Activated CD8-positive, alpha-beta memory T cell treated with anti-CD3 and anti-CD28 coated beads for 24 hours (primary cell): ENCODE data around the gene RPTOR.

Experiments used
- DNase-seq: peaks from one replicate; pipeline ENCODE4 v3.0.0-alpha.2; 2020

RPTOR gene

GRCh38 chr17:80902963-80903611 is 358.4 kb downstream of the RPTOR start:
- DNase-seq = no peak

- no peak for DNase-seq
These were observed 359.6 kb downstream of the RPTOR start for GRCh38 chr17:80904036-80904753.

- DNase-seq = no peak
These were observed 361.1 kb downstream of the RPTOR start for GRCh38 chr17:80905586-80906230.

DNA sequence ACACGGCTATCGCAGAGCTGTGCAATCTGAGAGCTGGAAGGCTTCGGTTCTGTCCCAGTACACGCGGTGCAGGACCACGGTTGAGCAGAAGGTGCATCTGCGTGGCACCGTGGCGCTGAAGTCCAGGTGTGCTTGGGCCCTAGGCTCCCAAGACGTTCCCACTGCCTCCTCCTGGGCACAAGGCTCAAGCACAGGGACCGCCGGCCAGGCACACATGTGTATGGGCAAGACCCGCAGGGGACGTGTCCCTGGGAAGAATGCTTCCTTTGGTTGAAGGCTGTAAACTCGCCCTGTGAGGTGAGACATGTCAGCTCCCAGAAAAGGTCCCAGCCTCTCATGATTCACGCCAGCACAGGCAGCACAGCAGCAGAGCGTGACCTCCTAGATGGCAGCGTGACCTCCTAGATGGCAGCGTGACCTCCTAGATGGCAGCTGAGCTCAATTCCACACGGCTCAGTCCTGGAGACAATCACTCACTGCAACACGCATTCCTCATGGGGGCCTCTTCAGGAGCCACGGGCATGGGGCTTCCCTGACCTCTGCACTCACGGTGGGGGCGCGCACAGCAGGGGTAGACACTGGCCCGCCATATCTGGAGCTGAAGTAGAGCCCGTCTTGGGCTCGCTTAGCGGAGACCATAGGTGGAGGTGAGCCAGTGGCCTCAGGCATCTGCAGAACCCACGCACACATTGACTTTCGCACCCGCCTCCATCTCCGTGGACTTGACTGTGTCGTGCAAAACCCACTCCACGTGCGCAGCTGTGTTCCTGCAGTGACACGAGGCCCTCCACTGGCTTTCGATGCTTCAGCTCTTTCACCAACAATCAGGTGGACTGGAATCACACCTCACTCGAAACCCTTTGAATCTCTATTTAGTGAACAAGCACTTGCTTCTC is 362.0 kb downstream of the RPTOR start:
- no peak for DNase-seq

DNA sequence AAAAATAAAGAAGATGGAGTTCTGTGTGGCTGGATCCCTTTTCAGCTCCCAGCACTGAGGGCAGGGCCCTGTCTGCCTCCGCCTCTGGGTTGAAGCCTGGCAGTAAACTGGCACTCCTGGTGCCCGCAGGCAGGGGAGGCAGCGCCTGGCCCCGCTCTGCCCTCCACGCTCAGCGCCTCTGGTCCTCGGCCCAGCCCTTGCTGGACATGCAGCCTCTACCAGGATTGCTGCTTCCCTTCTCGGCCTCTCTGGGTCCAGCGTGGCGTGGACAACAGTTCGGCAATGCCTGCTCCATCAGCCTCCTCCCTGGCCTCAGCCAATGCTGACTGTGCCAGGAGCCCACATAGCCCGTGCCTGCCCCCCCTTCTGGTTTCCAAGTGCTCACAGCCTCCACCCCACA is 362.6 kb downstream of the RPTOR start:
- DNase-seq = no peak

- DNase-seq = no peak
These were observed 363.6 kb downstream of the RPTOR start for GRCh38 chr17:80908211-80908610.

DNA sequence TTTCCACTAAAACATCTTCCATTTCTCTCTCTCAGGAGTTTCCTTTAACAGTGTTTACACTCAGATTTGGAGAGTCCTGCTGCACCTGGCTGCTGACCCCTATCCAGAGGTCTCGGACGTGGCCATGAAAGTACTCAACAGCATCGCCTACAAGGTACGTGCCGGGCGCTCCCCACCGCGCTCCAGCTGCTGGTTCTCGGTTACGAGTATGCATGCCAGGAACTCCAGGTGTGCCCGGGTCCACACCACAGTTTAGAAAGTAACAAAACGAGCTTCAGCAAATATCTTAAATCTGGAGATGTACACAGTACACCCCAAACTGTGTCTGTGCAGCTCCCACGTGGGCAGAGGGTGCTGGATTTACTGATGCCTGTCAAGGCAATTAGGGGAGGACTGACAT is 364.1 kb downstream of the RPTOR start:
- no peak for DNase-seq

GRCh38 chr17:80909635-80910034 is 365.0 kb downstream of the RPTOR start:
- no peak for DNase-seq

- DNase-seq = no peak
These were observed 365.4 kb downstream of the RPTOR start for GRCh38 chr17:80910043-80910442.

DNA sequence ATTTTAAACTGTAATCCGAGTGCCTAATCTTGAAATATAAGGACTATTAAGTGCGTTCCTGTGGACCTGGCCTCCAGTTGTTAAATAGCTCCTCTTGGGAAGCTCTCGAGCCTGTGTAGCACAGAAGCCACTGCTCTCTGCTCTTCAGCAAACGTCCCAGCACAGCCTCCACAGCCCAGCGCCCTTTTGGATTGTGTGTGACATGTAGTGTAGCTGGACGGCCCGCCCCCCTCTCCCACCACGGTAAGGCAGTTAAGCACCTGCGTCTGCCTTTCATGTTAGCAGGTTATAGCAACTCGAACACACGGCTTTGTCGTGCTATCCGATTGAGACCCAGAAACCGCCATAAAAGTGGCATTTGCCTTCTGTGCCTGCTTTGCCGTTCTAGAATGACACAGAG is 367.8 kb downstream of the RPTOR start:
- no peak for DNase-seq

DNA sequence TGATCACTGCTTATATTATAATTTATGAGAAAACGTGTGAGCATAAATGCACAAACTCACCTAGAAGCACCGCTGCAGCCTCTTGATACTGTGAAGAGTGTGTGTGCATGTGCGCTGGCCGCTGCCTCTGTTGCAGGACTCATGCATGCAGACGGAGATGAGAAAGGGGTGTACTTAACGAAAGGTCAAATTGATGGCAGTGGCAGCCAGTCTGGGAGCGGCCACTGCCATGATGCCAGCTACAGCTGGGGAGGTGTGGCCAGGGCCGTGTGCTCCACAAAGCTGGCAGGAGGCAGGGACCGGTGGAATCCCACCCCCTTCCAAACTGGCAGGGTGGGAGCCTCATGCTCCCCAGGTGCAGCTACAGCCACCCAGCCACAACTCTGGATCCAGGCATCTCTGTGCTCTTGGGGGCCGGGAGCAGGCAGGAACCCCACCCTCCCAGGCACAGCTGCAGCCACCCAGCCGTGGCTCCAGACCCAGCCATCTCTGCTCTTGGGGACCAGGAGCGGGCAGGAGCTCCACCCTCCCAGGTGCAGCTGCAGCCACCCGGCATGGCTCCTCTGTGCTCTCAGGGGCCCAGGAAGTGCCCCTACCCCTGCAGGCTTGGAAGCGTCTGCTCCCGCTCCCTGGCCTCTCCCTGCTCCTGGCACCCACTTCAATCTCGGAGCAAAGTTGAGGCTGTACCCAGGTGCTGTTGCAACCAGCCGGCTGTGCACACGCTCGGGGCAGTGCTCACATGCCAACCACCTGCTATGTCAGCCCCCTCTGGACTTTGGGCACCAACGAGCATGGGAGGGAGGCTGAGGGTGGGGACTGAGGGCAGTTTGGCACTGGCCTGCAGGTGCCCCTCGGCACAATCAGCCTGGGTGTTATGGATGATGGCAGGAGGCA is 369.5 kb downstream of the RPTOR start:
- no peak for DNase-seq

- no peak for DNase-seq
These were observed 371.6 kb downstream of the RPTOR start for GRCh38 chr17:80916246-80916645.

- DNase-seq = no peak
These were observed 373.3 kb downstream of the RPTOR start for GRCh38 chr17:80917716-80918560.

- DNase-seq = no peak
These were observed 374.1 kb downstream of the RPTOR start for GRCh38 chr17:80918731-80919130.

DNA sequence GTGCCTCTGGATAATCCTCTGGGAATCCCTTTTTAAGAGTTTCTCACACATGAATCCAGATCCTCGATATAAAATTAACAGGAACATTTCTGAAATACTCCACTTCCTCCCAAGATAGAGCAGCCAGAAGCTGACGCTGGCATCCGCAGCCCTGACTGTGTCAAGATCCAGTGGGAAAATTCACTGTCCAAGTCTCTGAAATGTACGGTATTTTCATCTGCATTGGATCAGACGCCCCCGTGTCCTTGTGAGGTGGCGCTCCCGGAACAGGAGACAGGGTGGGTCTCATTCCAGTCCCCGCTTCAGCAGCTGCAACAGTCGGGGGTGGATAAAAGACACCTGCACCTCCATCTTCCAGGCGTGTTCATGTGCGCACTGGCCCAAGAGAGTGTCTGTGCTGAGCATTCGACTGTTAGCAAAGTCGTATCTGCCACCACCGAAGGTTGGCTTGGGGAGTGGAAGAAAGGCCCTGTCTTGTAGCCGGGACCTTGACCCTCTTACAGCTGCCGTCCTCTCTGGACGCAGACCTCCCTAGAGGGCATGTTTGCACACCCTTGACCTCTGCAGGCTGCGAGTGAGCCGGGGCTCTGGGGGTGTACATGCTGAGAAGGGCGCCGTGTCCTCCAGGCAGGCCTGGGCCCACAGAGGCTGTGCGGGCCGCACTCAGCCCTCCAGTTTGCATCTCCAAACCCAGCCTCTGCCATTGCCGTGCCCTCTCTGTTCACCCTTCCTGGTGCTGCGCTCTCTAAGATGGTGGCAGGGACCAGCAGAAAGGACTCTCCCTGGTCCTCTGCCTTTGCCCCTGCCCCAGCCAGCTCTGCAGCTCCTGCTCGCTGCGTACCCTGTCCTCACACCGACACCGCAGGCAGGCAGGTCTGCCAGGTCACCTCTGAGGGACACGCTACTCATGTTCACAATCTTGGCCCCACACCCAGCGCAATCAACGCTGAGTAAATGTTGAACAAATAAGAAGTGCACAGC is 375.0 kb downstream of the RPTOR start:
- no peak for DNase-seq

GRCh38 chr17:80920441-80920840 is 375.8 kb downstream of the RPTOR start:
- no peak for DNase-seq

GRCh38 chr17:80921159-80921558 is 376.5 kb downstream of the RPTOR start:
- no peak for DNase-seq

DNA sequence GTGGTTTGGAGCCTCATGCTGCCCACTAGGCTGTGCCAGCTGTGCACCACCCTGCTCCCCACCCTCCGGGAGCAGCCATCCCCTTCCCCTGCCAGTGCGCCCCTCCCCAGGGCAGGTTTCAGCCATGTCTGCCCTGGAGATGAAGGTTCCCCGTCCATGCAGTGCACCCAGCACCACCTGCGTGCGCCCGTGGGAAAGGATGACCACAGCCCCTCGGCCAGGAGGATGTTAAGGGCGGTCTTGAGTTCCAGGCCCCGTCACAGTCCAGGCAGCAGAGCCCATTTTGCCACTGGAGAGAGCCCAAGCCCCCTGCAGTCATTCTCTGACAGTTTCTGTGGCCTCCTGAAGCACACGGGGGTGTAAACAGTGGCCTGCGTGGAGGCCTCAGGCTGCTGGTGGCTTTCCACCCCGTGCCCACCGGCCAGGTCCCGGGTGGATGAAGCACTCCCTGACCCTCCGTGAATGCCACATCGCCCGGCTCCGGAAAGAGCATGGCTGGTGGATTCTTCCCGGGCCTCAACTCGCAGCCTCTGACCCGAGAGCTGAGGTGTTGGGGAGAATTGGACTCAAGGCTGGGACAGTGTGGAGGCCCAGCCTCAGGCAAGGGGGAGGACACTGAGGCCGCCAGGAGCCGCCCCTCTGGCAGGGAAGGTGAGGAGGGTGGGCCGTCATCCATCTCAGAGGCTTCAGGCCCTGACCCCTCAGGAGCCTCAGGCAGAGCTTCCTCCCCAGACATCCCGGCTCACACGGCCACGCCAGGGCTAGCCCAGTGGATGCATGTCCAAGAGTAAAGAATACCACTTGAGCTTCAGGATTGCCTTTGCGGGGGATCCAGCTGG is 377.3 kb downstream of the RPTOR start:
- DNase-seq = no peak

GRCh38 chr17:80922580-80923160 is 378.0 kb downstream of the RPTOR start:
- DNase-seq = no peak
